HG03521 (cell line): ENCODE measurements around the gene SLCO4A1.

Source experiments
- ATAC-seq: cut with Tn5 transposase; IDR thresholded peaks from one replicate; pipeline ENCODE4 v1.9.1; 2021; ENCODE audit warnings: mild to moderate bottlenecking, moderate library complexity; ENCODE audit not compliant: unreplicated experiment

The SLCO4A1 gene

GRCh38 chr20:62710221-62710885, 68.0 kb downstream of the SLCO4A1 start:
- no peak for ATAC-seq

GRCh38 chr20:62710886-62711702, 68.8 kb downstream of the SLCO4A1 start:
- no peak for ATAC-seq

GRCh38 chr20:62711703-62712101, 69.4 kb downstream of the SLCO4A1 start:
- no peak for ATAC-seq

- no peak for ATAC-seq
Observed at GRCh38 chr20:62712606-62713005, 70.3 kb downstream of the SLCO4A1 start.

GRCh38 chr20:62714006-62714405, 71.7 kb downstream of the SLCO4A1 start:
- ATAC-seq: no peak

GRCh38 chr20:62714799-62715198, 72.5 kb downstream of the SLCO4A1 start:
- ATAC-seq: no peak

GRCh38 chr20:62715201-62715600, 72.9 kb downstream of the SLCO4A1 start:
- ATAC-seq: no peak

- no peak for ATAC-seq
Observed at GRCh38 chr20:62716198-62716940, 74.1 kb downstream of the SLCO4A1 start.

GRCh38 chr20:62716941-62717310, 74.6 kb downstream of the SLCO4A1 start:
- no peak for ATAC-seq

- ATAC-seq: no peak
Observed at GRCh38 chr20:62717933-62718332, 75.6 kb downstream of the SLCO4A1 start.

- no peak for ATAC-seq
Observed at GRCh38 chr20:62718546-62718945, 76.2 kb downstream of the SLCO4A1 start.

GRCh38 chr20:62719250-62719935, 77.1 kb downstream of the SLCO4A1 start:
- no peak for ATAC-seq
